GM12864 (cell line): ENCODE results near the gene CIB2.

Experiments
- DNase-seq: peaks from one replicate; pipeline ENCODE4 v3.0.0-alpha.2; 2011; ENCODE audit warnings: low read depth
- H3K4me3 ChIP-seq: 2 replicates; pipeline ENCODE4 v1.5.1; 2011; ENCODE audit warnings: mild to moderate bottlenecking, low read depth, low read length, control low read depth
- CTCF ChIP-seq: IDR thresholded peaks from 2 replicates; pipeline ENCODE4 v1.5.1; 2011; ENCODE audit warnings: low read depth, mild to moderate bottlenecking, moderate library complexity, low read length, control low read depth, inconsistent platforms; ENCODE audit errors: missing control alignments

CIB2 gene

GRCh38 chr15:78127882-78128281, 3.4 kb downstream of the CIB2 start:
- no peak for DNase-seq
- no peak overlapping the region for H3K4me3 ChIP-seq
- no peak for TF ChIP-seq CTCF

GRCh38 chr15:78125267-78125666, 6.0 kb downstream of the CIB2 start:
- H3K4me3 ChIP-seq, result no peak overlapping the region
- DNase-seq, result no peak
- no peak for TF ChIP-seq CTCF

GRCh38 chr15:78120523-78120922, 10.7 kb downstream of the CIB2 start:
- DNase-seq, result no peak
- no peak for TF ChIP-seq CTCF
- no peak overlapping the region for H3K4me3 ChIP-seq

- H3K4me3 ChIP-seq, result no peak overlapping the region
- no peak for DNase-seq
- TF ChIP-seq CTCF, result no peak
Observed at GRCh38 chr15:78112551-78112950, 18.7 kb downstream of the CIB2 start.

- no peak overlapping the region for H3K4me3 ChIP-seq
- DNase-seq, result no peak
- TF ChIP-seq CTCF, result no peak
Observed at GRCh38 chr15:78111788-78112187, 19.5 kb downstream of the CIB2 start.

GRCh38 chr15:78110916-78111475, 20.2 kb downstream of the CIB2 start:
- no peak overlapping the region for H3K4me3 ChIP-seq
- no peak for DNase-seq
- TF ChIP-seq CTCF, result no peak

- TF ChIP-seq CTCF, result no peak
- no peak overlapping the region for H3K4me3 ChIP-seq
- no peak for DNase-seq
Observed at GRCh38 chr15:78110096-78110495, 21.1 kb downstream of the CIB2 start.
